RWPE1 (cell line): ENCODE data around the gene SMYD3.
"Not testable (repeated sequence)": the region's sequence is repeated elsewhere in the genome, so short reads cannot be mapped to it uniquely, and the experiment has no call there.

Experiments used
- CTCF ChIA-PET: fragments of 350-600 bp; sonication (Branson Sonifier 250); formaldehyde crosslinking; extraction: SDS; loops from one replicate; lab custom pipeline; 2021; lab: Yijun Ruan, JAX
- POLR2A ChIA-PET: fragments of 400-600 bp; formaldehyde crosslinking; extraction: SDS; loops from one replicate; lab custom pipeline; 2020; ENCODE audit warnings: antibody characterized with exemption; ENCODE audit not compliant: low non-redundant PET; lab: Yijun Ruan, JAX
- DNase-seq: peaks from one replicate; pipeline ENCODE4 v3.0.0; 2012; ENCODE audit warnings: low spot score
- H3K27ac ChIP-seq: fragments of 450-650 bp; 2 replicates; pipeline ENCODE4 v1.5.1; 2017
- CTCF ChIP-seq: fragments of 450-650 bp; conservative IDR thresholded peaks from 2 replicates; pipeline ENCODE4 v1.5.1; 2017; ENCODE audit warnings: low read depth, mild to moderate bottlenecking

Gene SMYD3

DNA sequence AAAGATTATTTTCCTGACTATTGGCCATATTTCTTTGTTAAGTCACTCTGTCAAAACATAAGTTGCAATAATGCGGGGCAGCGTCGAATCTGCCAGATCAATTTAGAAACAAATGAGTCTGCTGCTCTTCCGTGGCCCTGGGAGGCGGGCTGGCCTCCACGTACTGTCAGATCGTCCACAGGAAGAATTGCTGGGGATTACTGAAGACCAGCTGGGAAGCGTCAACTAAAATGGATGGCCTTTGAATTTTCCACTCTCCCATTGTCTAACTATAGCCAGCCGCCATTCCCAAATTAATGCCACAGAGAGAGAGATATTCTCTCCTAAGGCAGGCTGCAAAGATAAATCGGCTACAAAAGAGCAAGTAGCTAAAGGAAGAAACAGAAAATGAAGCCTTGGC is 560.2 kb downstream of the SMYD3 start:
- H3K27ac ChIP-seq = no peak overlapping the region
- no peak for TF ChIP-seq CTCF
- ChIA-PET POLR2A (no interaction called here), CTCF (no interaction called here)
- no peak for DNase-seq

- DNase-seq, H3K27ac ChIP-seq, POLR2A ChIA-PET: not testable (repeated sequence)
- CTCF ChIA-PET = interaction anchor here (0.7 kb wide), 1 partner anchor 548 kb away, joined by 4 read pairs; no protein-coding TSS in a partner anchor
Observed at GRCh38 chr1:245945136-245945535, 561.9 kb downstream of the SMYD3 start.

DNA sequence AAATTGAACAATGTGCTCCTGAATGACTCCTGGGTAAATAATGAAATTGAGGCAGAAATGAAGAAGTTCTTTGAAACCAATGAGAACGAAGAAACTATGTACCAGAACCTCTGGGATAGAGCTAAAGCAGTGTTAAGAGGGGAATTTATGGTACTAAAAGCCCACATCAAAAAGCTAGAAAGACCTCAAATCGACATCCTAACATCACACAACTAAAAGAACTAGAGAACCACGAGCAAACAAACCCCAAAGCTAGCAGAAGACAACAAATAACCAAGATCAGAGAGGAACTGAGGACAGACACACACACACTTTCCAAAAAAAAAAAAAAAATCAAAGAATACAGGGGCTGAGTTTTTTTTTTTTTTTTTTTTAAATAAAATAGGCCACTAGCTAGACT is 564.2 kb downstream of the SMYD3 start:
- TF ChIP-seq CTCF = no peak
- CTCF ChIA-PET = no interaction called here
- H3K27ac ChIP-seq = no peak overlapping the region
- POLR2A ChIA-PET = no interaction called here
- no peak for DNase-seq

DNA sequence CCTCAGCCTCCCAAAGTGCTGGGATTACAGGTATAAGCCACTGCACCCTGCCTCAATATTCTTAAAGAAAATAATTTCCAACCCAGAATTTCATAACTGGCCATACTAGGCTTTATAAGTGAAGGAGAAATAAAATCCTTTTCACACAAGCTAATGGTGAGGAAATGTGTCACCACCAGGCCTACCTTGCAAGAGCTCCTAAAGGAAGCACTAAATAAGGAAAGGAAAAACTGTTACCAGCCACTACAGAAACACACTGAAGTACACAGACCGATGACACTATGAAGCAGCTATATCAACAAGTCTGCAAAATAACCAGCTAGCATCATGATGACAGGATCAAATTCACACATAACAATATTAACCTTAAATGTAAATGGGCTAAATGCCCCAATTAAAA is 565.3 kb downstream of the SMYD3 start:
- H3K27ac ChIP-seq, POLR2A ChIA-PET, CTCF ChIA-PET, DNase-seq: not testable (repeated sequence)

GRCh38 chr1:245939756-245940345 is 567.2 kb downstream of the SMYD3 start:
- TF ChIP-seq CTCF = no peak
- ChIA-PET CTCF (no interaction called here), POLR2A (no interaction called here)
- no peak overlapping the region for H3K27ac ChIP-seq
- no peak for DNase-seq

DNA sequence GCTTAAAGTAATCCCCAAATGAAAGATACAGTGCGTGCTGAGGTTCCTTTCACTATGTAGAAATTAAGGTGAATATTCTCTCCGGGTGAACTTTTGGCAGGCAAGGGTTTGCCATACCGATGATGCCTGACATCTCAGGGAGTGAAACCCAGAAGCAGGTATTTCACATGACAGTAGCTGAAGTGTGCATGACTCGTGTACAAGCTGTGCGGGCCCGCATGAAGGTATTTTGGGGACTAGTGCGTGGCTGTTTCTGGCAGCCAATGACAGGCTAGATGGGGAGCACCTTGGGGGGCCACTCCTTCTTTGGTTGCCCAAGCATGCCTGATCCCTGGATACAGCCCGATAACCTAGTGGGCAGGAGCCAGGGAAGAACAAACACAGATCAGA is 569.0 kb downstream of the SMYD3 start:
- no peak overlapping the region for H3K27ac ChIP-seq
- ChIA-PET CTCF (no interaction called here), POLR2A (no interaction called here)
- TF ChIP-seq CTCF = no peak
- no peak for DNase-seq

GRCh38 chr1:245937316-245938045 is 569.6 kb downstream of the SMYD3 start:
- DNase-seq = no peak
- TF ChIP-seq CTCF = no peak
- POLR2A ChIA-PET = no interaction called here
- H3K27ac ChIP-seq = no peak overlapping the region
- CTCF ChIA-PET = no interaction called here
